K562 (cell line): ENCODE results near the gene RNF151. TPM values are rescaled to one million over a fixed set of nuclear protein-coding genes. Genes with fewer than 3 reads are reported as not detected.

Experiments
- ADNP ChIP-seq: fragments of 200-800 bp; sonication (Bioruptor generic); IDR thresholded peaks from 2 replicates; pipeline ENCODE4 v1.6.1; 2016; ENCODE audit warnings: missing genetic modification characterization, missing compliant biosample characterization
- HDAC6 ChIP-seq: IDR thresholded peaks from 2 replicates; pipeline ENCODE4 v1.6.1; 2012; ENCODE audit warnings: low read depth, mild to moderate bottlenecking, control low read depth, inconsistent platforms, low read length, moderate library complexity
- MECOM ChIP-seq: fragments of 250-450 bp; sonication (Bioruptor Pico); IDR thresholded peaks from 2 replicates; pipeline ENCODE4 v1.8.0; 2022; ENCODE audit warnings: inconsistent platforms
- POLR2AphosphoS2 ChIP-seq: IDR thresholded peaks from 2 replicates; pipeline ENCODE4 v1.6.1; 2012; ENCODE audit warnings: low read length, improper control_type of control experiment
- POLR3A ChIP-seq: IDR thresholded peaks from 2 replicates; pipeline ENCODE4 v1.6.1; 2011; ENCODE audit warnings: borderline replicate concordance, mild to moderate bottlenecking, moderate library complexity; ENCODE audit not compliant: insufficient read length, insufficient read depth; ENCODE audit errors: extremely low read depth
- RFX7 ChIP-seq: fragments of 250-450 bp; sonication (Bioruptor Pico); IDR thresholded peaks from 2 replicates; pipeline ENCODE4 v1.5.1; 2021; ENCODE audit warnings: mild to moderate bottlenecking
- SRSF7 ChIP-seq: fragments of 200-400 bp; formaldehyde crosslinking; optimal IDR thresholded peaks from 2 replicates; pipeline ENCODE3; 2017; ENCODE audit warnings: mild to moderate bottlenecking, low read depth, low read length
- ZBTB8A ChIP-seq: fragments of 450-650 bp; IDR thresholded peaks from 2 replicates; pipeline ENCODE4 v1.6.1; 2018; ENCODE audit warnings: mild to moderate bottlenecking, moderate library complexity; ENCODE audit not compliant: partially characterized antibody
- ZNF121 ChIP-seq: sonication (generic); formaldehyde crosslinking; conservative IDR thresholded peaks from 2 replicates; pipeline ENCODE4 v1.8.0; 2022; ENCODE audit warnings: missing genetic modification reagents
- ZNF324 ChIP-seq: fragments of 250-450 bp; sonication (Bioruptor Pico); IDR thresholded peaks from 2 replicates; pipeline ENCODE4 v1.4.0; 2020; ENCODE audit warnings: mild to moderate bottlenecking
- ZNF408 ChIP-seq: fragments of 250-450 bp; sonication (Bioruptor Pico); IDR thresholded peaks from 2 replicates; pipeline ENCODE4 v1.4.0; 2020; ENCODE audit warnings: low read depth, mild to moderate bottlenecking, moderate library complexity
- ZNF696 ChIP-seq: fragments of 250-450 bp; sonication (Bioruptor Pico); conservative IDR thresholded peaks from 2 replicates; pipeline ENCODE4 v1.4.0; 2020; ENCODE audit warnings: mild to moderate bottlenecking, moderate library complexity
- polyA plus RNA-seq, 8 experiments: library from polyadenylated mRNA; depleted of rRNA in 4 of 8; stranded (reverse) in 5 of 8; unstranded in 3 of 8; fragments of >200 nt; fragmentation: Nextera tagmentation in 2 of 8; fragmentation: Illumina TruSeq in 1 of 8; extraction: Ambion mirVana in 2 of 8; extraction: Trizol in 1 of 8; gene quantifications; 2 replicates each; pipeline versions ENCODE4 v1.2.1 to v1.2.3, GENCODE V29; 2011 to 2014; ENCODE audit warnings: inconsistent platforms in 1 of 8, missing spikeins in 1 of 8
- total RNA-seq, 7 experiments: library from RNA; depleted of rRNA in 6 of 7; stranded (reverse); fragments of >200 nt in 6 of 7; fragmentation: Illumina TruSeq in 2 of 7; extraction: Trizol in 2 of 7; gene quantifications; 2 replicates each; pipeline versions ENCODE4 v1.2.1 to v1.2.3, GENCODE V29; 2011 to 2021; ENCODE audit warnings: low replicate concordance in 1 of 7
- TF ChIP-seq, protein P1 (sequence below), 2 experiments: fragments of 450-650 bp; IDR thresholded peaks; 2 replicates each; pipeline ENCODE4 v1.6.1; 2018; ENCODE audit warnings: mild to moderate bottlenecking in 2 of 2, low read depth in 1 of 2; ENCODE audit not compliant: partially characterized antibody in 2 of 2
- TF ChIP-seq, protein P2 (sequence below): fragments of 250-450 bp; sonication (Bioruptor Pico); IDR thresholded peaks from 2 replicates; pipeline ENCODE4 v1.8.0; 2021; ENCODE audit warnings: moderate library complexity, mild to moderate bottlenecking, inconsistent platforms
- TF ChIP-seq, protein P3 (sequence below): fragments of 200-800 bp; sonication (Bioruptor generic); IDR thresholded peaks from 2 replicates; pipeline ENCODE4 v1.6.1; 2017; ENCODE audit warnings: missing genetic modification characterization, missing compliant biosample characterization
- TF ChIP-seq, protein P4 (sequence below): fragments of 450-650 bp; formaldehyde crosslinking; IDR thresholded peaks from 2 replicates; pipeline ENCODE4 v1.4.0; 2020; ENCODE audit warnings: mild to moderate bottlenecking, moderate library complexity
- TF ChIP-seq, protein P5 (sequence below): fragments of 450-650 bp; IDR thresholded peaks from 2 replicates; pipeline ENCODE4 v1.6.1; 2018; ENCODE audit warnings: mild to moderate bottlenecking, low read depth; ENCODE audit not compliant: partially characterized antibody

RNF151 gene
- total and polyA plus RNA-seq, 9 of the 15 experiments (the other 6 are each of a cell fraction or from before 2014, with no cell fraction given) = not detected

DNA sequence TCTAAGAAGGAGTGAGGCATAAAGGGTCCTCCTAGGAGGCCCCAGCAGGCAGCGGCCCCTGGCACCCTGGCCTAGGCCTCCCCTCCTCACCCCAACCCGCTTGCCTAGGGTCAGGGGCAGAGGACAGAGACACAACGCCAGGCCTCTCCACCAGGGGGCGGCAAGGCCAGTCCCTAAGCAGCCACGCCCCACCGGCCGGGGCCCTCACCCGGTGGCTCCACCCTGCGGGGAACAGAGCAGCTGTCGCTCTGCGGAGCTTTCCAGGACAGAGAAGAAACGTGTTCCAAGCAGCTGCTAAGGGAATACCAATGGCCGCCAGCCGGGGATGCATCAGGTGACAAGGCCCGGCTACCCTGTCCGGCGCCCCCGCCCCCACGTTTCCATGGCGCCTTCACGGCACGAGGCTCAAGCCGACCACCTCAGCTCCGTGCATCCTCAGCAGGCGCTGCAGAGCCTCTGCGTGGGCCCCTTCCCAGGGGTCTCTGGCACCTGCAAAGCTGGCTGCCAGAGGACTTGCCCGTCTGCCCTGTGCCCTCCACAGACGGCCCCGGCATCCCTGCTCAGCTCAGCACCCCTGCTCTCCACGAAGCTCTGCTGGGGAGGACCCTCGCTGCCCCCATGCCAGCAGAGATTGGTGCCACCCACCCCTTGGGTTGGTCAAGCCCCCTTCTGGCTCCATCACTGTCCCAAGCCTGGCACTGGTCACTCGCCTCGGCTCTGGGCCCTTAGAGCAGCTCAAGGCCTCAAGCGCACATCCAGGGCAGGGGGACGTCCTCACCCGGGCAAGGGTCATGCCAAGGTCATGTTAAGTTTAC, 37.4 kb downstream of the RNF151 start (continued):
- TF ChIP-seq, protein P1, sequence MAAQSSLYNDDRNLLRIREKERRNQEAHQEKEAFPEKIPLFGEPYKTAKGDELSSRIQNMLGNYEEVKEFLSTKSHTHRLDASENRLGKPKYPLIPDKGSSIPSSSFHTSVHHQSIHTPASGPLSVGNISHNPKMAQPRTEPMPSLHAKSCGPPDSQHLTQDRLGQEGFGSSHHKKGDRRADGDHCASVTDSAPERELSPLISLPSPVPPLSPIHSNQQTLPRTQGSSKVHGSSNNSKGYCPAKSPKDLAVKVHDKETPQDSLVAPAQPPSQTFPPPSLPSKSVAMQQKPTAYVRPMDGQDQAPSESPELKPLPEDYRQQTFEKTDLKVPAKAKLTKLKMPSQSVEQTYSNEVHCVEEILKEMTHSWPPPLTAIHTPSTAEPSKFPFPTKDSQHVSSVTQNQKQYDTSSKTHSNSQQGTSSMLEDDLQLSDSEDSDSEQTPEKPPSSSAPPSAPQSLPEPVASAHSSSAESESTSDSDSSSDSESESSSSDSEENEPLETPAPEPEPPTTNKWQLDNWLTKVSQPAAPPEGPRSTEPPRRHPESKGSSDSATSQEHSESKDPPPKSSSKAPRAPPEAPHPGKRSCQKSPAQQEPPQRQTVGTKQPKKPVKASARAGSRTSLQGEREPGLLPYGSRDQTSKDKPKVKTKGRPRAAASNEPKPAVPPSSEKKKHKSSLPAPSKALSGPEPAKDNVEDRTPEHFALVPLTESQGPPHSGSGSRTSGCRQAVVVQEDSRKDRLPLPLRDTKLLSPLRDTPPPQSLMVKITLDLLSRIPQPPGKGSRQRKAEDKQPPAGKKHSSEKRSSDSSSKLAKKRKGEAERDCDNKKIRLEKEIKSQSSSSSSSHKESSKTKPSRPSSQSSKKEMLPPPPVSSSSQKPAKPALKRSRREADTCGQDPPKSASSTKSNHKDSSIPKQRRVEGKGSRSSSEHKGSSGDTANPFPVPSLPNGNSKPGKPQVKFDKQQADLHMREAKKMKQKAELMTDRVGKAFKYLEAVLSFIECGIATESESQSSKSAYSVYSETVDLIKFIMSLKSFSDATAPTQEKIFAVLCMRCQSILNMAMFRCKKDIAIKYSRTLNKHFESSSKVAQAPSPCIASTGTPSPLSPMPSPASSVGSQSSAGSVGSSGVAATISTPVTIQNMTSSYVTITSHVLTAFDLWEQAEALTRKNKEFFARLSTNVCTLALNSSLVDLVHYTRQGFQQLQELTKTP (IDR thresholded peaks at IDR 0.05; ENCODE audit: low read depth in 1 of 2, partially characterized antibody in 2 of 2) = no peak
- TF ChIP-seq HDAC6 (no peak), ADNP (tag) (no peak), ZNF324 (CRISPR knock-in tag) (no peak), ZBTB8A (no peak), RFX7 (no peak), ZNF408 (CRISPR knock-in tag) (no peak), ZNF696 (CRISPR knock-in tag) (no peak), SRSF7 (no peak), POLR3A (no peak), POLR2AphosphoS2 (no peak), ZNF121 (CRISPR knock-in tag) (no peak), MECOM (no peak)
- TF ChIP-seq, protein P2, sequence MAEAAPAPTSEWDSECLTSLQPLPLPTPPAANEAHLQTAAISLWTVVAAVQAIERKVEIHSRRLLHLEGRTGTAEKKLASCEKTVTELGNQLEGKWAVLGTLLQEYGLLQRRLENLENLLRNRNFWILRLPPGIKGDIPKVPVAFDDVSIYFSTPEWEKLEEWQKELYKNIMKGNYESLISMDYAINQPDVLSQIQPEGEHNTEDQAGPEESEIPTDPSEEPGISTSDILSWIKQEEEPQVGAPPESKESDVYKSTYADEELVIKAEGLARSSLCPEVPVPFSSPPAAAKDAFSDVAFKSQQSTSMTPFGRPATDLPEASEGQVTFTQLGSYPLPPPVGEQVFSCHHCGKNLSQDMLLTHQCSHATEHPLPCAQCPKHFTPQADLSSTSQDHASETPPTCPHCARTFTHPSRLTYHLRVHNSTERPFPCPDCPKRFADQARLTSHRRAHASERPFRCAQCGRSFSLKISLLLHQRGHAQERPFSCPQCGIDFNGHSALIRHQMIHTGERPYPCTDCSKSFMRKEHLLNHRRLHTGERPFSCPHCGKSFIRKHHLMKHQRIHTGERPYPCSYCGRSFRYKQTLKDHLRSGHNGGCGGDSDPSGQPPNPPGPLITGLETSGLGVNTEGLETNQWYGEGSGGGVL (CRISPR knock-in tag) = no peak
- TF ChIP-seq, protein P3, sequence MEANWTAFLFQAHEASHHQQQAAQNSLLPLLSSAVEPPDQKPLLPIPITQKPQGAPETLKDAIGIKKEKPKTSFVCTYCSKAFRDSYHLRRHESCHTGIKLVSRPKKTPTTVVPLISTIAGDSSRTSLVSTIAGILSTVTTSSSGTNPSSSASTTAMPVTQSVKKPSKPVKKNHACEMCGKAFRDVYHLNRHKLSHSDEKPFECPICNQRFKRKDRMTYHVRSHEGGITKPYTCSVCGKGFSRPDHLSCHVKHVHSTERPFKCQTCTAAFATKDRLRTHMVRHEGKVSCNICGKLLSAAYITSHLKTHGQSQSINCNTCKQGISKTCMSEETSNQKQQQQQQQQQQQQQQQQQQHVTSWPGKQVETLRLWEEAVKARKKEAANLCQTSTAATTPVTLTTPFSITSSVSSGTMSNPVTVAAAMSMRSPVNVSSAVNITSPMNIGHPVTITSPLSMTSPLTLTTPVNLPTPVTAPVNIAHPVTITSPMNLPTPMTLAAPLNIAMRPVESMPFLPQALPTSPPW (CRISPR knock-in tag) = peak; percentile 47; the same call in 1 of the 2 replicates
- TF ChIP-seq, protein P4, sequence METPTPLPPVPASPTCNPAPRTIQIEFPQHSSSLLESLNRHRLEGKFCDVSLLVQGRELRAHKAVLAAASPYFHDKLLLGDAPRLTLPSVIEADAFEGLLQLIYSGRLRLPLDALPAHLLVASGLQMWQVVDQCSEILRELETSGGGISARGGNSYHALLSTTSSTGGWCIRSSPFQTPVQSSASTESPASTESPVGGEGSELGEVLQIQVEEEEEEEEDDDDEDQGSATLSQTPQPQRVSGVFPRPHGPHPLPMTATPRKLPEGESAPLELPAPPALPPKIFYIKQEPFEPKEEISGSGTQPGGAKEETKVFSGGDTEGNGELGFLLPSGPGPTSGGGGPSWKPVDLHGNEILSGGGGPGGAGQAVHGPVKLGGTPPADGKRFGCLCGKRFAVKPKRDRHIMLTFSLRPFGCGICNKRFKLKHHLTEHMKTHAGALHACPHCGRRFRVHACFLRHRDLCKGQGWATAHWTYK (CRISPR knock-in tag) = no peak
- TF ChIP-seq, protein P5, sequence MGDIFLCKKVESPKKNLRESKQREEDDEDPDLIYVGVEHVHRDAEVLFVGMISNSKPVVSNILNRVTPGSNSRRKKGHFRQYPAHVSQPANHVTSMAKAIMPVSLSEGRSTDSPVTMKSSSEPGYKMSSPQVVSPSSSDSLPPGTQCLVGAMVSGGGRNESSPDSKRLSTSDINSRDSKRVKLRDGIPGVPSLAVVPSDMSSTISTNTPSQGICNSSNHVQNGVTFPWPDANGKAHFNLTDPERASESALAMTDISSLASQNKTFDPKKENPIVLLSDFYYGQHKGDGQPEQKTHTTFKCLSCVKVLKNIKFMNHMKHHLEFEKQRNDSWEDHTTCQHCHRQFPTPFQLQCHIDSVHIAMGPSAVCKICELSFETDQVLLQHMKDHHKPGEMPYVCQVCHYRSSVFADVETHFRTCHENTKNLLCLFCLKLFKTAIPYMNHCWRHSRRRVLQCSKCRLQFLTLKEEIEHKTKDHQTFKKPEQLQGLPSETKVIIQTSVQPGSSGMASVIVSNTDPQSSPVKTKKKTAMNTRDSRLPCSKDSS = no peak
